Cardiac muscle cell (in vitro differentiated cells and primary cell): ENCODE data around the gene FSTL4. TPM values are rescaled to one million over a fixed set of nuclear protein-coding genes. Genes with fewer than 3 reads are reported as not detected.

Experiments used
- DNase-seq, 2 donors: peaks; one replicate each; pipeline versions ENCODE4 v3.0.0 to v3.0.0-alpha.2; 2010 to 2017; ENCODE audit warnings: low read depth in 1 of 2, low spot score in 1 of 2
- H3K27ac ChIP-seq: fragments of 200-600 bp; sonication (generic); 2 replicates; pipeline ENCODE4 v1.5.1; 2016
- H3K27me3 ChIP-seq: fragments of 200-600 bp; sonication (generic); 2 replicates; pipeline ENCODE4 v1.6.0; 2016; ENCODE audit warnings: control low read depth
- H3K36me3 ChIP-seq: fragments of 200-600 bp; sonication (generic); 2 replicates; pipeline ENCODE4 v1.5.1; 2016; ENCODE audit warnings: control low read depth
- H3K4me1 ChIP-seq: fragments of 200-600 bp; sonication (generic); 2 replicates; pipeline ENCODE4 v1.8.1; 2017; ENCODE audit warnings: low read depth, mild to moderate bottlenecking, mixed run types
- H3K4me3 ChIP-seq: fragments of 200-600 bp; sonication (generic); 2 replicates; pipeline ENCODE4 v1.5.1; 2016; ENCODE audit warnings: mild to moderate bottlenecking
- H3K9me3 ChIP-seq: fragments of 200-600 bp; sonication (generic); 2 replicates; pipeline ENCODE4 v1.5.1; 2017; ENCODE audit warnings: low read depth, mild to moderate bottlenecking, control low read depth
- CTCF ChIP-seq: IDR thresholded peaks from 2 replicates; pipeline ENCODE4 v1.5.1; 2012; ENCODE audit warnings: low read depth, mild to moderate bottlenecking, low read length
- polyA plus RNA-seq: library from polyadenylated mRNA; unstranded; fragments of >200 nt; fragmentation: Nextera tagmentation; extraction: Ambion mirVana; gene quantifications from 2 replicates; pipeline ENCODE4 v1.2.1, GENCODE V29; 2016
- total RNA-seq: library from RNA; depleted of rRNA; stranded (reverse); fragments of >200 nt; gene quantifications from 2 replicates; pipeline ENCODE4 v1.2.3, GENCODE V29; 2016

The FSTL4 gene
- total and polyA plus RNA-seq, 2 experiments from 2014 or later, result 0.06 TPM; not detected in 1

DNA sequence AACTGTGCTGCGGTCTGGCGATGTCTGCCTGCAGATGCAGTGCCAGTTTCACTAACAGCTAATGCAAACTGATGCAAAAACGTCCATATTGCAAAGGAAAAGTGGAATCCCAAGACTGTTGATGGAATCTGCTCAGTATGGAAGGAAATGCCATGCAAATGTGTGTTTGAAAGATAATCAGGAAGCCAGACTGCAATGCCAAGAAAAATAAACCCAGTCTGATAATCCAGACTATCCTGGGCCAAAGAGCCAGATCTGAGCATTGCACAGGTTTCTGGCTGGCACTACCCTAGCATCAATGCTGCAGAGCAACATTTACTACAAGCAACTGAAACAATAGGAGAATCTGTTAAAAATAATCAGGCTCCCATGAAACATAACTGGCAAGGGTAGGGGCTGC, 130.3 kb downstream of the FSTL4 start:
- H3K27me3 ChIP-seq, result no peaks in the 10 kb centered on the region
- no peaks in the 10 kb centered on the region for H3K36me3 ChIP-seq
- H3K9me3 ChIP-seq, result no peaks in the 10 kb centered on the region
- DNase-seq, result no peak
- no peaks in the 10 kb centered on the region for H3K4me1 ChIP-seq
- TF ChIP-seq CTCF, result no peak
- no peak overlapping the region for H3K27ac ChIP-seq
- H3K4me3 ChIP-seq, result no peak overlapping the region

DNA sequence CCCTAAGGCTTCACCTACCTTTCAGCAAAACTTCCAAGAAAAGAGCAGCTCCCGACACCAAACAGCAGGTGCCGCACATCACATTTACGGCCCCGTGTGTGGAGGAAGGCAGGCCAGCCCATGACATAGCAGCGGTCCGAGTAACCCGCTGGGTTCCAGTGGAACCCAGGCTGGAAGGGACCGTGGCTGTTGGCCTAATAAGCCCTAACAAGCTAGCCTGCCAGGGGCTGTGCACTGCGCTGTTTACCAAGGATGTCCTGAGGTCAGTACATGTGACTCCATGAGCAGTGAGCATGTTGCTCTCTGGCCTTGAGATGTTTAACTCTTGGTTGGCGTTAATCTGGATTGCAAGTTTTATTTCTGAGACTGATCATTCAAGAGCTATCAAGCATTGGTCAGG, 131.5 kb downstream of the FSTL4 start:
- H3K36me3 ChIP-seq, result no peaks in the 10 kb centered on the region
- H3K27ac ChIP-seq, result no peak overlapping the region
- TF ChIP-seq CTCF, result no peak
- no peak overlapping the region for H3K4me3 ChIP-seq
- no peaks in the 10 kb centered on the region for H3K27me3 ChIP-seq
- no peaks in the 10 kb centered on the region for H3K9me3 ChIP-seq
- H3K4me1 ChIP-seq, result no peaks in the 10 kb centered on the region
- DNase-seq, result no peak

DNA sequence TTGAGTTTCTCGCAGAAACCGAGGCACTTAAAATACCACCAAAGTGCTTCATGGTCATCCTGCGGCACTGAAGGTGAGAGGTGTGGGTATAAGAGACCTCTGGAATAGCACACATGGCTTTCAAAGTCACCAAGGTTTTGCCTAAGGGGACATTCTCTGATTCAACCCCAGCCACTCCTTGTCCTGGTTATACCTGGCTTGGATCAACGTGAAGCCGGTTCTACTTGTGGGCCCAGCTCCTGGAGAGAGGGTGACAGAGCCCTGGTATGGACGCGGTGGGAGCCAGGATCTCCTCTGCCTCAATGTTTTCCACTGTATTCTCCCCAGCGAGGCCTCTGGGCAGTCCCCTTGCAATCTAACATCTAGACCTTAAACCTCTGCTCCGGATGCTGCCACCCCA, 132.0 kb downstream of the FSTL4 start:
- Histone ChIP-seq H3K4me3 (no peak overlapping the region), H3K36me3 (no peaks in the 10 kb centered on the region), H3K27ac (no peak overlapping the region), H3K27me3 (no peaks in the 10 kb centered on the region), H3K9me3 (no peaks in the 10 kb centered on the region), H3K4me1 (no peaks in the 10 kb centered on the region)
- no peak for TF ChIP-seq CTCF
- DNase-seq, result no peak

DNA sequence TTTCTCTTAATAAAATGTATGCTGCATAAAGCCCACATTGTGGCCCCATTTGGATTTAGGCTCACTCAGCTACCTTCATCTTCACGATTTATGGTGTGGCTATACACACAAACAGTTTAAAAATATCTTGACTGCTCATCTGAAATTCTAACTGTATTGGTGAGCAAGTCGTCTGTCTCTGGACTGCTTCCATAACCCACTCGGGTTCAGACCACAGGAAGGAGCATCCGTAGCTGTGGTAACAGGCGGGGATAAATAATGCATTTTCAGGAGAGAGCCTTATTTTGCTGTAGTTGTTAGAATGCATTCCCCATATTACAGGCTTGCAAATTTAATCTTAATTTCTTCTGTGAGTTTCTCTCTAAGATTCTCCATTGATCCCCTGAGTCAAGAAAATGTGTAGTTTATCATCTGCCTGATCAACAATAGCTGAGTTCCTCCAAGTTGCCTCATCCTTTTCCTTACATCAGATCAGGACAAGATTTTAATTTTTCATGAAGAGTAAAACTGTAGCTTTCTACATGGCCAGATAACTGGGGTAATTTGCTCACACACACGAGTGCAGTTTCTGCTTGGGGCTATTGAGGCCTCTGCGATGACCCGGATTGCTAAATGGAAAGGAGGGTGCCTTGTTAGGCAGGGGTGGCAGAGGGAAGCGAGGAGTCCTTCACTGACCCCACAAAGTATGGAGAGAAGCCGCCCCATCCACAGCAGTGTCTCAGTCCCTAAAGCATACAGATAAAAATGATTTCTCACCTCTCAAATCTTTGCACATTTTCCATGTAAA, 133.9 kb downstream of the FSTL4 start:
- H3K9me3 ChIP-seq, result no peaks in the 10 kb centered on the region
- no peak overlapping the region for H3K4me3 ChIP-seq
- H3K4me1 ChIP-seq, result peaks cover under 1% of the 10 kb centered on the region
- no peaks in the 10 kb centered on the region for H3K36me3 ChIP-seq
- no peak overlapping the region for H3K27ac ChIP-seq
- no peak for DNase-seq
- TF ChIP-seq CTCF, result no peak
- no peaks in the 10 kb centered on the region for H3K27me3 ChIP-seq

GRCh38 chr5:133475986-133476385, 136.4 kb downstream of the FSTL4 start:
- Histone ChIP-seq H3K36me3 (no peaks in the 10 kb centered on the region), H3K4me1 (peaks cover 4% of the 10 kb centered on the region), H3K9me3 (no peaks in the 10 kb centered on the region), H3K27me3 (no peaks in the 10 kb centered on the region), H3K4me3 (no peak overlapping the region), H3K27ac (no peak overlapping the region)
- no peak for TF ChIP-seq CTCF
- DNase-seq, result no peak
